Panc1 (cell line): ENCODE results near the gene PLA1A. TPM values are rescaled to one million over a fixed set of nuclear protein-coding genes. Genes with fewer than 3 reads are reported as not detected.

ENCODE experiments used
- ATAC-seq: fragments of 200-7000 bp; cut with Tn5 transposase; 2 replicates; pipeline ENCODE4 v1.9.1; 2020; ENCODE audit warnings: mild to moderate bottlenecking, moderate library complexity
- BruUV-seq: library from RNA; stranded (reverse); fragments of 400-500 nt; replicated peaks from 2 replicates; lab custom pipeline; 2021; lab: Mats Ljungman, UMichigan
- CTCF ChIA-PET: fragments of 300-600 bp; sonication (Branson Sonifier 250); formaldehyde crosslinking; loops from one replicate; lab custom pipeline; 2022; ENCODE audit warnings: antibody characterized with exemption; lab: Charles Lee
- POLR2A ChIA-PET: fragments of 300-600 bp; sonication (Branson Sonifier 250); formaldehyde crosslinking; loops from one replicate; lab custom pipeline; 2022; ENCODE audit warnings: antibody characterized with exemption; lab: Charles Lee
- DNase-seq: peaks from one replicate; pipeline ENCODE4 v3.0.0-alpha.2; 2010; ENCODE audit warnings: low read depth, low spot score
- H3K27ac ChIP-seq: 2 replicates; pipeline ENCODE4 v1.5.1; 2011; ENCODE audit warnings: mild to moderate bottlenecking, low read length, inconsistent platforms
- H3K27me3 ChIP-seq: fragments of 200-500 bp; sonication (Bioruptor generic); 2 replicates; pipeline ENCODE4 v1.6.0; 2014; ENCODE audit warnings: low read length, inconsistent platforms; ENCODE audit not compliant: control insufficient read depth, insufficient read depth
- H3K36me3 ChIP-seq: fragments of 200-500 bp; sonication (Bioruptor generic); 2 replicates; pipeline ENCODE4 v1.5.1; 2014; ENCODE audit warnings: inconsistent platforms, mild to moderate bottlenecking, low read length, moderate library complexity; ENCODE audit not compliant: control insufficient read depth, insufficient read depth
- H3K4me1 ChIP-seq: 2 replicates; pipeline ENCODE4 v1.5.1; 2011; ENCODE audit warnings: inconsistent platforms, mild to moderate bottlenecking, low read length, moderate library complexity; ENCODE audit not compliant: control insufficient read depth, insufficient read depth
- H3K4me3 ChIP-seq, 2 experiments: 2 replicates each; pipeline ENCODE4 v1.5.1; 2011 to 2012; ENCODE audit warnings: low read depth in 2 of 2, low read length in 2 of 2, mild to moderate bottlenecking in 2 of 2, inconsistent platforms in 1 of 2, moderate library complexity in 1 of 2
- H3K9me3 ChIP-seq: fragments of 200-500 bp; sonication (Bioruptor generic); 2 replicates; pipeline ENCODE4 v1.5.1; 2014; ENCODE audit warnings: low read depth, mild to moderate bottlenecking, inconsistent platforms, low read length, moderate library complexity; ENCODE audit not compliant: control insufficient read depth, insufficient read depth
- CTCF ChIP-seq: fragments of 450-650 bp; IDR thresholded peaks from 2 replicates; pipeline ENCODE4 v1.5.1; 2017; ENCODE audit warnings: mild to moderate bottlenecking
- POLR2AphosphoS5 ChIP-seq: IDR thresholded peaks from 2 replicates; pipeline ENCODE4 v1.6.1; 2012; ENCODE audit warnings: mild to moderate bottlenecking, low read depth, low read length, moderate library complexity
- REST ChIP-seq, 2 experiments: IDR thresholded peaks; 2 replicates each; pipeline ENCODE4 v1.6.1; 2011 to 2012; ENCODE audit warnings: low read depth in 2 of 2, control low read depth in 1 of 2, low read length in 1 of 2, mild to moderate bottlenecking in 1 of 2, moderate library complexity in 1 of 2; ENCODE audit not compliant: insufficient read depth in 1 of 2
- SIN3A ChIP-seq: IDR thresholded peaks from 2 replicates; pipeline ENCODE4 v1.6.1; 2012; ENCODE audit warnings: low read depth, mild to moderate bottlenecking, low read length, moderate library complexity, borderline replicate concordance; ENCODE audit not compliant: insufficient read depth
- TCF7L2 ChIP-seq: IDR thresholded peaks from 2 replicates; pipeline ENCODE4 v1.6.1; 2011; ENCODE audit warnings: mild to moderate bottlenecking, low read depth, low read length, inconsistent platforms
- in situ Hi-C: cut with HindIII; loops from 2 replicates; pipeline ENCODE4 v1.10.0; 2016; ENCODE audit warnings: low sequenced_read_pairs, low pct_unique_long_range_greater_than_20kb
- intact Hi-C: fragments of 100-400 bp; cut with micrococcal nuclease; formaldehyde crosslinking; loops from one replicate; pipeline ENCODE4 v1.10.0; 2022; ENCODE audit not compliant: unreplicated experiment
- total RNA-seq: library from RNA; stranded (reverse); gene quantifications from one replicate; pipeline ENCODE4 v1.2.1, GENCODE V29; 2021; ENCODE audit not compliant: unreplicated experiment

The PLA1A gene
- total RNA-seq, 1 experiment from 2014 or later: not detected

- Histone ChIP-seq H3K27ac (no peak overlapping the region), H3K4me3 (no peak overlapping the region), H3K27me3 (peaks cover 2% of the 10 kb centered on the region; the same call in 1 of the 2 replicates), H3K36me3 (no peaks in the 10 kb centered on the region), H3K9me3 (no peaks in the 10 kb centered on the region), H3K4me1 (0 out of 2 replicates have a peak, but pooled peaks cover 2% of the 10 kb centered on the region)
- DNase-seq (no peak), ATAC-seq (no peak)
- intact Hi-C loops (no loop called here), in situ Hi-C loops (no loop called here)
- no TSS peak for BruUV-seq
- ChIA-PET POLR2A (no interaction called here), CTCF (no interaction called here)
- TF ChIP-seq SIN3A (no peak), CTCF (no peak)
Observed at GRCh38 chr3:119637679-119638477, 40.2 kb downstream of the PLA1A start.

- in situ Hi-C loops (no loop called here), intact Hi-C loops (no loop called here)
- DNase-seq: no peak
- CTCF ChIA-PET: no interaction called here
- Histone ChIP-seq H3K27ac (no peak overlapping the region), H3K36me3 (no peaks in the 10 kb centered on the region), H3K9me3 (no peaks in the 10 kb centered on the region), H3K27me3 (no peaks in the 10 kb centered on the region), H3K4me1 (0 out of 2 replicates have a peak, but pooled peaks cover 5% of the 10 kb centered on the region), H3K4me3 (no peak overlapping the region)
- no TSS peak for BruUV-seq
- TF ChIP-seq TCF7L2 (no peak), CTCF (no peak), REST (IDR thresholded peaks at IDR 0.05; ENCODE audit: insufficient read depth in 1 of 2, low read depth in 2 of 2, low read length in 1 of 2) (no peak), SIN3A (no peak), POLR2AphosphoS5 (no peak)
- POLR2A ChIA-PET: no interaction called here
- ATAC-seq: no peak
Observed at GRCh38 chr3:119639494-119640350, 42.0 kb downstream of the PLA1A start.
